GM18520 (cell line): Measurements from ENCODE around the gene WDR19.

ENCODE experiments used
- ATAC-seq: cut with Tn5 transposase; IDR thresholded peaks from one replicate; pipeline ENCODE4 v1.9.1; 2021; ENCODE audit not compliant: unreplicated experiment

WDR19 gene

GRCh38 chr4:39295784-39296183, 113.5 kb downstream of the WDR19 start:
- ATAC-seq, result no peak

DNA sequence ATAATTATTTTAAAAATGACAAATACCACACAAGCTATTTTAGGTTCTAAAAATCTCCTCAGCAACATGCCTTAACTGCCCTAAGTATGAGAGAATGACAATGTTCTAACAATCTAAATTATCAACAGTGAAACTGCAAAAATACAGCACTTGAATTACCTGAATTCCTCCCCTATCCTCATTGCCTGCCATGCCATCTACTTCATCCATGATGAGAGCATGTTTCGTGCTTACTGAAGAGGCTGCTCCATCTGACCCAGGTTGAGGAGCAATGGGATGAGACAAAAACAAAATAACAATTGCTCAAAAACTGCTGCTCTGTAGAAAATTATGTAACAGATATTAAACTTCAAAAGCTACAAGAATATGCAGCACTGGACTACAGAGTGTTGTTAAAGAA, 120.6 kb downstream of the WDR19 start:
- no peak for ATAC-seq

DNA sequence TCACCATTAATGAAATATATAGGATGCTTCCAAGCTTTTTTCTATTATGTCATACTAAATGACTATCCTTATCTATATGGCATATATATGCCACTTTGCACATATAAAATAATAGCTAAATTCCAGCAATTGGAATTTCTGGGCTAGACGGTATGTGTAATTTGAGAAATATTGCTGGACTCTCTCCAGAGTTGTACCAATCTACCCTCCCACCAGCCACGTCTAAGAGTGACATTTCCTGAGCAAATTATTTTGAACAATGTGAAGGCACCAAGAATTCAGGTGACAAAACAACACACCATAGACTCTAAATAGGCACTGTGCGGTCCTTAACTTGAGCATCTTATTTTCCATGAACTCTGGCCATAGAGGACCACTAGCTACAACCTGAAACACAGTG, 121.5 kb downstream of the WDR19 start:
- no peak for ATAC-seq

DNA sequence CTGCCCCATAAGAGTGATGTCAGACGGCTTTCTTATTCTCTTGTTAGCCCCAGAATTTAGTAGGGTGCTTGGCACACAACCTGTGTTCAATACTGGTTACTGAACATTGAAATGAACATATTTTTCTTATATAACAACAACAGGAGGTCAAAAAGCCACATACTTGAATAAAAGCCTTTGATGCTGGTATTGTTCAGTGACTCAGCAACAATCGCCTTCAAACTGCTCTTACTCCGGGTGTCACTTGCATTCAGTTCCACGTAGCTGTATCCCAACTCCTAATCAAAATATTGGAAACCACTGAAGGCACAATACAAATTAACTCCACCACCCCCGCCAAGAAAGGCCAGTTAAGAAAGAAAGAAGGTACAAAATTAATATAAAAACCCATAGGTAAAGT, 122.3 kb downstream of the WDR19 start:
- ATAC-seq, result no peak

GRCh38 chr4:39305912-39306677, 123.8 kb downstream of the WDR19 start:
- no peak for ATAC-seq

DNA sequence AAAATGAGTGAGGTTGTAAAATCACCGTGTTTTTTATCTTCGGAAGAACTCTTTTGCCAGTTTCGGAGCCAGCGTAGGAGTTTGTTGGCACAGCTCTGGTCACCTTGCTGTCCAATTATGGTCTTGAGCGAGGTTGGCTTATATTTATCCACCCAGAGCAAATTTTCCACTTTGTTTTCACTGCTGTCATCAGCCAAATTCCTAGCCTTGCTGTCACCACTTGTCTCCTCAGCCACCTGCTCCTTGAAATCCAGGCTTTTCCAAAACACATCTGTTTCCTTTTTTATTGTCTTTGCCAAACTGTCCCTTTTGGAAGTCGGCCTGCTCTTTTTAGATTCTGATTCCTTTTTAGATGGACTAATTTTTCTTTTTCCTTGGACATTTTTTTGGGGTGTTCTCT, 126.3 kb downstream of the WDR19 start:
- no peak for ATAC-seq

DNA sequence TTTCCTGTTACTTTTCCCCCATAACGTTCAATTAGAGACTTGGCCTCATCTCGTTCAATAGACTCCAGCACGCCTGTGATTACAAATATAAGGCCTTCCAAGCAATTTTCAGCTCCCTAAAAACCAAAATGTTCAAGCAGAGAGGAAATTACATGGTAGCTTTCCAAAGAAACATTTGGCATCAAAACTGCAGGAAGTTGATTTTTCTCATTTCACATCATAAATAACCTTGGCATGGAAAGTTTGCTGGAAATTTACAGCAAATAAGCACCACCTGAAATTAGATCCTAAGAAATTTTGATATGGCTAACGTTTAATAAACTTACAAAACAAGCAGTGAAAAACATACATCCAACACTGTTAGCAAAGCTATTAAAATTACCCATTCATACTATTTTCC, 130.5 kb downstream of the WDR19 start:
- ATAC-seq, result no peak

DNA sequence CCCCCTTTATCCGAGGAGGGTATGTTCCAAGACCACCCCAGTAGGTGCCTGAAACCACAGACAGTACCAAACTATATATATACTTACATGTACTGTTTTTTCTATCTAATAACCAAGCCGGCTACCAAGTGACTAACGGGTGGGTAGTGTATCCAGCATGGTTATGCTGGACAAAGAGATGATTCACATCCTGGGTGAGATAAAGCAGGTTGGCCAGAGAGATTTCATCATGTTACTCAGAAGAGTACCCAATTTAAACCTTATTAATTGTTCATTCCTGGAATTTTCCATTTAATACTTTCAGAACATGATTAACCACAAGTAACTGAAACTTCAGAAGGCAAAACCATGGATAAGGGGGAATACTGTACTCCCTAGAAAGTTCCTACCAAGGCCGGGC, 137.3 kb downstream of the WDR19 start:
- no peak for ATAC-seq

DNA sequence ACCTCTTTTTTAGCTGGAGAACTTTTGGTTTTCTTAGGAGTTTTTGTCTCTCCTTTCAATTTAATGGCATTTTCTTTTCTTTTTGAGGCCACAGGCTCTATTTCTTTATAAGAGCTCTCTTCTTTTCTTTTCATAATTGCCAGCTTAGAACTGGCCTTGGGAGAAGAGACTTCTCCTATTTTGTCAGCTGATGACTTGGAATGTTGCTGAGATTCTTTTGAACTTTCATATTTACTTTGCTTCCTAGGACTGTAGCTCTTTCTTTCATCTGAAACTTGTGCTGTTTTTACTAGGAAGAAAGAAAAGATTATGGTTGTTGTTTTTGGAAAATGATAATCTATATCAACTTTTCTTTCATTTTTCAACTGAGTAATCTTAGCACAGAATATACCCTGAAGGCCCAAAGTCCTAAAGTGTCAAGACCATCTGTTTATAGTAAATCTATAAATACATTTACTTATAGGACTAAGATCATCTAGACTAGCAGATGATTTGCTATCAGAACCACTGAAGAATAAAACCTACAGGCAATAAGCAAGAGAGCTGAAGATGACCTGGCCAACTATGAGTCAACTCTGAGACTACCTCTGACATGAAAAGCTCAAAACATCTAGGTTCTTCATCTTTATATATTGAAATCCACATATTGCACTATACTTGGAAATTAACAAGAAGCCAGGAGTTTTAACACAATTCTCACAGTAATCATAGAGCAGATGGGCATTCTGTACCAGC, 138.2 kb downstream of the WDR19 start:
- ATAC-seq, result no peak

GRCh38 chr4:39323821-39324220, 141.5 kb downstream of the WDR19 start:
- no peak for ATAC-seq

DNA sequence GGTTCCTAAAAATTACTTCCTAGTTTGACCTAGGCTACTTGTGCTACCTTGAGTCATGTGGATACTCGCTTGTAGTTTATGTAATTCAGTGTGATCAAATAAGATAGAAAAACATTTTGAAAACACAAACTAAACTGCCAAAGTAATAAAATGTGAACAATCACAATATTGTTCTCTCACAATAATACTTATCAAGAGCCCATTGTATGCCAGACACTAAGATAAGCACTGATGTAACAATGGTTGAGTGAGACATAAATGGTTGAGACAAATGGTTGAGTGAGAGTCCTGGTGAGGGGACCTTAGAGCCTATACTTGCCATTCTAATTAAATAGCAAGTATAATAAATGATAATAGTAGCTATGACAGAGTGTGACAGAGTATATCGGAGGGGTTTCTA, 142.1 kb downstream of the WDR19 start:
- no peak for ATAC-seq

GRCh38 chr4:39324897-39325613, 142.7 kb downstream of the WDR19 start:
- ATAC-seq, result no peak

DNA sequence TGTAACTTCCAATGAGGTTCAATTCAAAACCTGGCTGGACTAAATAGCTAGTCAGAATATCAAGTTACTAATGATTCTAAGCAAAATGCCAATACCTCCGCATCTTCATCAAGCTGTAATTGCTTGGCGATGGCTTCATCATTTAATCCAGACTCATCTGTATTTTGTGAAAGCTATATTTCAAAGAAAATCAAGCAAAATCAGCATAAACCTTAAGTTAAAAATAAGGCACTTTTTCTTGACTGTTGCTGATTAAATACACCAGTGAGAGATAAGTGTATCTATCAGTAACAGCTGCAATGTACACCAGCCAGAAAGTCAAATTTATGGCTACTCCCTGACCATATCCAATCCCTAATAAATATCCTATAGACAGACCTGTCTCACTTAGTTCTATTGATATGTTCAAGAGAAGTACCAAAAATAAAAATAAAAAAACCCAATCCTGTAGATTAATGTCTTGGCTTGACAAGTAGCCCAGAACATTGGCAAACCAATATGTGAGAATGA, 144.2 kb downstream of the WDR19 start:
- ATAC-seq, result no peak

GRCh38 chr4:39330353-39330752, 148.0 kb downstream of the WDR19 start:
- no peak for ATAC-seq

GRCh38 chr4:39331191-39331590, 148.9 kb downstream of the WDR19 start:
- no peak for ATAC-seq
